Measurements from ENCODE around the gene ADAM11. TPM values are rescaled to one million over a fixed set of nuclear protein-coding genes. Genes with fewer than 3 reads are reported as not detected.
"Not testable (repeated sequence)": the region's sequence is repeated elsewhere in the genome, so short reads cannot be mapped to it uniquely, and the experiment has no call there.

ADAM11 gene
- total and polyA plus RNA-seq, 8 donors: 0.13 to 4.2 (median 2.7) TPM

- ATAC-seq: no peak
- intact Hi-C loops (cut with DNase I): no loop called here
- TF ChIP-seq CTCF (IDR thresholded peaks at IDR 0.05): no peak
- Histone ChIP-seq H3K9me3 (no peaks in the 10 kb centered on the region), H3K4me1 (peaks cover 0 to under 1% of the 10 kb centered on the region in 2 donors), H3K4me3 (no peak overlapping the region), H3K27me3 (peaks cover 5 to 34% of the 10 kb centered on the region in 2 donors), H3K27ac (no peak overlapping the region), H3K36me3 (peaks cover 0 to 33% of the 10 kb centered on the region in 2 donors)
- peak in 1 of 4 donors; percentile 55 for DNase-seq
Observed at GRCh38 chr17:44752953-44753861, 5.6 kb upstream of the ADAM11 start.

GRCh38 chr17:44754276-44754675 lies 4.5 kb upstream of the ADAM11 start:
- DNase-seq (peak in 1 of 4 donors; percentile 17), ATAC-seq (no peak)
- intact Hi-C loops (cut with DNase I): no loop called here
- no peak overlapping the region for H3K27ac ChIP-seq
- peaks cover 2 to 9% of the 10 kb centered on the region in 2 donors for H3K4me1 ChIP-seq
- no peak overlapping the region for H3K4me3 ChIP-seq
- peaks cover 0 to 22% of the 10 kb centered on the region in 2 donors for H3K36me3 ChIP-seq
- peaks cover 13 to 44% of the 10 kb centered on the region in 2 donors for H3K27me3 ChIP-seq
- TF ChIP-seq CTCF (IDR thresholded peaks at IDR 0.05): no peak
- no peaks in the 10 kb centered on the region for H3K9me3 ChIP-seq

GRCh38 chr17:44755180-44755579 lies 3.6 kb upstream of the ADAM11 start:
- Histone ChIP-seq H3K4me1 (peaks cover 7 to 14% of the 10 kb centered on the region in 2 donors), H3K36me3 (peaks cover 0 to 14% of the 10 kb centered on the region in 2 donors), H3K27me3 (peaks cover 21 to 53% of the 10 kb centered on the region in 2 donors)
- ATAC-seq; H3K4me3 ChIP-seq; H3K9me3 ChIP-seq; H3K27ac ChIP-seq; intact Hi-C loops (cut with DNase I): not testable (repeated sequence)
- DNase-seq: peak in 1 of 4 donors; percentile 2

GRCh38 chr17:44757045-44757917 lies 1.5 kb upstream of the ADAM11 start:
- DNase-seq: peak in 1 of 4 donors; percentile 41
- intact Hi-C loops (cut with DNase I): no loop called here
- peaks cover 7 to 14% of the 10 kb centered on the region in 2 donors for H3K4me1 ChIP-seq
- H3K4me3 ChIP-seq: no peak overlapping the region
- no peaks in the 10 kb centered on the region for H3K36me3 ChIP-seq
- no peaks in the 10 kb centered on the region for H3K9me3 ChIP-seq
- ATAC-seq: no peak
- no peak for TF ChIP-seq CTCF (IDR thresholded peaks at IDR 0.05)
- no peak overlapping the region for H3K27ac ChIP-seq
- peaks cover 21 to 74% of the 10 kb centered on the region in 2 donors for H3K27me3 ChIP-seq

GRCh38 chr17:44757918-44758413 lies 822 bp upstream of the ADAM11 start:
- ATAC-seq (no peak), DNase-seq (peak in 1 of 4 donors; percentile 6)
- H3K4me1 ChIP-seq: peaks cover 7 to 14% of the 10 kb centered on the region in 2 donors
- H3K36me3 ChIP-seq: no peaks in the 10 kb centered on the region
- no peaks in the 10 kb centered on the region for H3K9me3 ChIP-seq
- peaks cover 21 to 74% of the 10 kb centered on the region in 2 donors for H3K27me3 ChIP-seq
- no peak overlapping the region for H3K27ac ChIP-seq
- no peak for TF ChIP-seq CTCF (IDR thresholded peaks at IDR 0.05)
- intact Hi-C loops (cut with DNase I): no loop called here
- H3K4me3 ChIP-seq: no peak overlapping the region
